Astrocyte (in vitro differentiated cells and primary cell): ENCODE data around the gene ELP4. TPM values are rescaled to one million over a fixed set of nuclear protein-coding genes. Genes with fewer than 3 reads are reported as not detected.

Experiments used
- DNase-seq: peaks from one replicate; pipeline ENCODE4 v3.0.0-alpha.2; 2010; ENCODE audit warnings: low read depth
- FAIRE-seq: peaks from 2 replicates; lab custom pipeline; 2011; peaks lifted over from hg19 to GRCh38; lab: Jason Lieb, UNC
- H2AFZ ChIP-seq: 2 replicates; pipeline ENCODE4 v1.6.0; 2012; ENCODE audit warnings: low read depth, low read length, inconsistent platforms
- H3K27ac ChIP-seq: 2 replicates; pipeline ENCODE4 v1.5.1; 2011; ENCODE audit warnings: low read depth, low read length, inconsistent platforms
- H3K27me3 ChIP-seq: 2 replicates; pipeline ENCODE4 v1.6.0; 2011; ENCODE audit warnings: low read length, inconsistent platforms; ENCODE audit not compliant: insufficient read depth
- H3K36me3 ChIP-seq: 2 replicates; pipeline ENCODE4 v1.5.1; 2011; ENCODE audit warnings: low read length, inconsistent platforms; ENCODE audit not compliant: insufficient read depth
- H3K4me1 ChIP-seq: 2 replicates; pipeline ENCODE4 v1.5.1; 2011; ENCODE audit warnings: low read length, inconsistent platforms; ENCODE audit not compliant: insufficient read depth
- H3K4me2 ChIP-seq: 2 replicates; pipeline ENCODE4 v1.6.0; 2012; ENCODE audit warnings: low read length, inconsistent platforms
- H3K4me3 ChIP-seq: 2 replicates; pipeline ENCODE4 v1.5.1; 2011; ENCODE audit warnings: low read depth, mild to moderate bottlenecking, low read length, inconsistent platforms; ENCODE audit not compliant: insufficient read depth
- H3K79me2 ChIP-seq: 2 replicates; pipeline ENCODE4 v1.6.0; 2012; ENCODE audit warnings: mild to moderate bottlenecking, low read length, inconsistent platforms; ENCODE audit not compliant: insufficient read depth
- H3K9ac ChIP-seq: 2 replicates; pipeline ENCODE4 v1.6.0; 2012; ENCODE audit warnings: mild to moderate bottlenecking, low read length, inconsistent platforms
- H3K9me3 ChIP-seq: 2 replicates; pipeline ENCODE4 v1.5.1; 2012; ENCODE audit warnings: low read depth, mild to moderate bottlenecking, low read length, inconsistent platforms; ENCODE audit not compliant: insufficient read depth
- H4K20me1 ChIP-seq: 2 replicates; pipeline ENCODE4 v1.6.0; 2012; ENCODE audit warnings: low read length, inconsistent platforms; ENCODE audit not compliant: insufficient read depth
- H3K27ac Mint-ChIP-seq: one replicate; pipeline ENCODE4 v1.8.0; 2021; ENCODE audit warnings: mild to moderate bottlenecking, mixed read lengths; ENCODE audit not compliant: unreplicated experiment
- H3K27me3 Mint-ChIP-seq: one replicate; pipeline ENCODE4 v1.8.0; 2021; ENCODE audit warnings: low read depth, mixed read lengths; ENCODE audit not compliant: unreplicated experiment
- H3K36me3 Mint-ChIP-seq: one replicate; pipeline ENCODE4 v1.8.0; 2021; ENCODE audit warnings: low read depth, mixed read lengths; ENCODE audit not compliant: unreplicated experiment
- H3K4me1 Mint-ChIP-seq: one replicate; pipeline ENCODE4 v1.8.0; 2021; ENCODE audit warnings: low read depth, mixed read lengths; ENCODE audit not compliant: unreplicated experiment
- H3K4me3 Mint-ChIP-seq: one replicate; pipeline ENCODE4 v1.8.0; 2021; ENCODE audit warnings: mild to moderate bottlenecking, moderate library complexity, mixed read lengths; ENCODE audit not compliant: unreplicated experiment
- H3K9me3 Mint-ChIP-seq: one replicate; pipeline ENCODE4 v1.8.0; 2021; ENCODE audit warnings: mild to moderate bottlenecking, mixed read lengths; ENCODE audit not compliant: unreplicated experiment
- CTCF ChIP-seq: IDR thresholded peaks from 2 replicates; pipeline ENCODE4 v1.5.1; 2011; ENCODE audit warnings: low read depth, mild to moderate bottlenecking, inconsistent platforms, low read length, moderate library complexity; ENCODE audit not compliant: insufficient read depth
- EZH2 ChIP-seq: IDR thresholded peaks from 2 replicates; pipeline ENCODE4 v1.6.1; 2012; ENCODE audit warnings: mild to moderate bottlenecking, low read length, inconsistent platforms; ENCODE audit not compliant: insufficient read depth
- total RNA-seq: library from RNA; stranded (reverse); gene quantifications from 2 replicates; pipeline ENCODE4 v1.2.1, GENCODE V29; 2021

Gene ELP4
- total RNA-seq, 1 donor from 2014 or later, result 12.9 TPM

- no peak overlapping the region for H3K4me3 ChIP-seq
- no peaks in the 10 kb centered on the region for H3K27me3 ChIP-seq
- Mint-ChIP-seq H3K4me3 (no peak overlapping the region), H3K9me3 (peaks cover 4% of the 10 kb centered on the region), H3K27me3 (no peaks in the 10 kb centered on the region), H3K4me1 (peaks cover 27% of the 10 kb centered on the region), H3K27ac (no peak overlapping the region), H3K36me3 (no peaks in the 10 kb centered on the region)
- no peaks in the 10 kb centered on the region for H3K79me2 ChIP-seq
- H4K20me1 ChIP-seq, result no peaks in the 10 kb centered on the region
- H2AFZ ChIP-seq, result no peak overlapping the region
- H3K36me3 ChIP-seq, result no peaks in the 10 kb centered on the region
- no peak for TF ChIP-seq EZH2
- TF ChIP-seq CTCF, result no peak
- H3K4me1 ChIP-seq, result peaks cover 14% of the 10 kb centered on the region
- no peaks in the 10 kb centered on the region for H3K9me3 ChIP-seq
- H3K4me2 ChIP-seq, result no peak overlapping the region
- H3K9ac ChIP-seq, result no peak overlapping the region
- FAIRE-seq (no peak), DNase-seq (no peak)
- H3K27ac ChIP-seq, result no peak overlapping the region
Measured at GRCh38 chr11:31782257-31782656, 272.7 kb downstream of the ELP4 start.

- Mint-ChIP-seq H3K36me3 (no peaks in the 10 kb centered on the region), H3K9me3 (no peaks in the 10 kb centered on the region), H3K4me1 (peaks cover 30% of the 10 kb centered on the region), H3K4me3 (no peak overlapping the region), H3K27ac (no peak overlapping the region), H3K27me3 (no peaks in the 10 kb centered on the region)
- no peak overlapping the region for H3K9ac ChIP-seq
- no peak for TF ChIP-seq CTCF
- no peak for TF ChIP-seq EZH2
- no peak for DNase-seq
- H2AFZ ChIP-seq, result no peak overlapping the region
- FAIRE-seq, result no peak
- H4K20me1 ChIP-seq, result peaks cover 2% of the 10 kb centered on the region
- H3K27ac ChIP-seq, result no peak overlapping the region
- H3K4me3 ChIP-seq, result no peak overlapping the region
- H3K79me2 ChIP-seq, result no peaks in the 10 kb centered on the region
- no peak overlapping the region for H3K4me2 ChIP-seq
- no peaks in the 10 kb centered on the region for H3K9me3 ChIP-seq
- H3K4me1 ChIP-seq, result peaks cover 14% of the 10 kb centered on the region
- no peaks in the 10 kb centered on the region for H3K36me3 ChIP-seq
- no peaks in the 10 kb centered on the region for H3K27me3 ChIP-seq
Measured at GRCh38 chr11:31783252-31783651, 273.7 kb downstream of the ELP4 start.

- Histone ChIP-seq H2AFZ (no peak overlapping the region), H3K9ac (no peak overlapping the region), H4K20me1 (peaks cover 3% of the 10 kb centered on the region), H3K4me3 (no peak overlapping the region), H3K27me3 (no peaks in the 10 kb centered on the region), H3K36me3 (peaks cover 3% of the 10 kb centered on the region), H3K79me2 (no peaks in the 10 kb centered on the region), H3K27ac (no peak overlapping the region), H3K4me2 (no peak overlapping the region), H3K4me1 (peaks cover 3% of the 10 kb centered on the region), H3K9me3 (no peaks in the 10 kb centered on the region)
- Mint-ChIP-seq H3K36me3 (no peaks in the 10 kb centered on the region), H3K4me3 (no peak overlapping the region), H3K4me1 (peaks cover 18% of the 10 kb centered on the region), H3K27ac (no peak overlapping the region), H3K27me3 (no peaks in the 10 kb centered on the region), H3K9me3 (no peaks in the 10 kb centered on the region)
- TF ChIP-seq EZH2 (no peak), CTCF (no peak)
- FAIRE-seq, result no peak
- no peak for DNase-seq
Measured at GRCh38 chr11:31784611-31785010, 275.0 kb downstream of the ELP4 start.
